Keratinocyte (primary cell): Measurements from ENCODE around the gene SULT1A3. TPM values are rescaled to one million over a fixed set of nuclear protein-coding genes. Genes with fewer than 3 reads are reported as not detected.
"Not testable (repeated sequence)": the region's sequence is repeated elsewhere in the genome, so short reads cannot be mapped to it uniquely, and the experiment has no call there.

ENCODE experiments used
- DNase-seq: peaks from one replicate; pipeline ENCODE4 v3.0.0-alpha.2; 2011; ENCODE audit warnings: low read depth, missing footprints, low spot score
- FAIRE-seq: peaks from 2 replicates; lab custom pipeline; 2011; peaks lifted over from hg19 to GRCh38; lab: Jason Lieb, UNC
- H2AFZ ChIP-seq: 2 replicates; pipeline ENCODE4 v1.6.0; 2012; ENCODE audit warnings: low read length, control low read depth, inconsistent platforms; ENCODE audit not compliant: control insufficient read depth
- H3K27ac ChIP-seq: 2 replicates; pipeline ENCODE4 v1.5.1; 2011; ENCODE audit warnings: low read length; ENCODE audit not compliant: control insufficient read depth, insufficient read depth
- H3K27me3 ChIP-seq: 3 replicates; pipeline ENCODE4 v1.6.0; 2011; ENCODE audit warnings: low read length; ENCODE audit not compliant: control insufficient read depth, insufficient read depth; ENCODE audit errors: extremely low read depth
- H3K36me3 ChIP-seq, 2 experiments: 2 replicates in 1 of 2; 3 replicates in 1 of 2; pipeline ENCODE4 v1.5.1; 2011; ENCODE audit warnings: low read length in 2 of 2, mild to moderate bottlenecking in 1 of 2; ENCODE audit not compliant: control insufficient read depth in 2 of 2, insufficient read depth in 2 of 2; ENCODE audit errors: extremely low read depth in 1 of 2
- H3K4me1 ChIP-seq: 3 replicates; pipeline ENCODE4 v1.5.1; 2011; ENCODE audit warnings: low read length; ENCODE audit not compliant: control insufficient read depth, insufficient read depth; ENCODE audit errors: extremely low read depth
- H3K4me2 ChIP-seq: 3 replicates; pipeline ENCODE4 v1.6.0; 2011; ENCODE audit warnings: low read depth, low read length; ENCODE audit not compliant: control insufficient read depth, insufficient read depth; ENCODE audit errors: extremely low read depth
- H3K4me3 ChIP-seq, 3 experiments: fragments of 200-600 bp in 1 of 3; sonication (generic) in 1 of 3; 2 replicates in 2 of 3; 3 replicates in 1 of 3; pipeline ENCODE4 v1.5.1; 2011 to 2016; ENCODE audit warnings: low read length in 3 of 3, mild to moderate bottlenecking in 3 of 3, control low read depth in 2 of 3, inconsistent platforms in 1 of 3, low read depth in 1 of 3, mixed read lengths in 1 of 3, mixed run types in 1 of 3, moderate library complexity in 1 of 3; ENCODE audit not compliant: control insufficient read depth in 2 of 3, insufficient read depth in 2 of 3; ENCODE audit errors: extremely low read depth in 1 of 3
- H3K79me2 ChIP-seq: 2 replicates; pipeline ENCODE4 v1.6.0; 2012; ENCODE audit warnings: low read length; ENCODE audit not compliant: control insufficient read depth, insufficient read depth
- H3K9ac ChIP-seq: 3 replicates; pipeline ENCODE4 v1.6.0; 2011; ENCODE audit warnings: low read length; ENCODE audit not compliant: control insufficient read depth, insufficient read depth; ENCODE audit errors: extremely low read depth
- H3K9me1 ChIP-seq: 3 replicates; pipeline ENCODE4 v1.6.0; 2011; ENCODE audit warnings: low read length; ENCODE audit not compliant: control insufficient read depth, insufficient read depth; ENCODE audit errors: extremely low read depth
- H3K9me3 ChIP-seq: 2 replicates; pipeline ENCODE4 v1.5.1; 2012; ENCODE audit warnings: low read depth, low read length; ENCODE audit not compliant: control insufficient read depth
- H4K20me1 ChIP-seq: 3 replicates; pipeline ENCODE4 v1.6.0; 2011; ENCODE audit warnings: low read length; ENCODE audit not compliant: control insufficient read depth, insufficient read depth; ENCODE audit errors: extremely low read depth
- CTCF ChIP-seq, 3 experiments: IDR thresholded peaks in 1 of 3; conservative IDR thresholded peaks in 1 of 3; optimal IDR thresholded peaks in 1 of 3; 2 replicates in 2 of 3; 3 replicates in 1 of 3; pipeline versions ENCODE3 to v1.5.1; 2011; ENCODE audit warnings: low read length in 3 of 3, mild to moderate bottlenecking in 3 of 3, moderate library complexity in 2 of 3, control low read depth in 1 of 3, inconsistent platforms in 1 of 3; ENCODE audit not compliant: insufficient read depth in 2 of 3; ENCODE audit errors: extremely low read depth in 1 of 3
- EZH2 ChIP-seq: IDR thresholded peaks from one replicate; pipeline ENCODE4 v1.6.1; 2012; ENCODE audit warnings: inconsistent platforms, mild to moderate bottlenecking, low read length, moderate library complexity
- dilution Hi-C: fragments of 300-500 bp; cut with MboI; formaldehyde crosslinking; loops from one replicate; pipeline ENCODE4 v1.7.0; 2020; ENCODE audit warnings: low sequenced_read_pairs; ENCODE audit not compliant: extremely low pct_ligation_motif_present
- polyA plus RNA-seq, 5 experiments: library from polyadenylated mRNA; depleted of rRNA in 3 of 5; stranded (reverse) in 3 of 5; stranded (forward) in 1 of 5; unstranded in 1 of 5; fragments of >200 nt; gene quantifications; 1 replicate in 1 of 5; 2 replicates in 3 of 5; 3 replicates in 1 of 5; pipeline versions ENCODE4 v1.2.1 to v1.2.3, GENCODE V29; 2011 to 2012; ENCODE audit warnings: missing spikeins in 2 of 5, low read depth in 1 of 5, low replicate concordance in 1 of 5

SULT1A3 gene
- polyA plus RNA-seq, 1 donor (not counting 4 experiments of a cell fraction or from before 2014, with no cell fraction given), result 8.0 TPM

GRCh38 chr16:30170145-30170544, 28.9 kb upstream of the SULT1A3 start:
- H3K27ac ChIP-seq, H3K4me2 ChIP-seq, H3K4me3 ChIP-seq, H3K9ac ChIP-seq, FAIRE-seq, H3K36me3 ChIP-seq, H3K79me2 ChIP-seq, H2AFZ ChIP-seq, H3K27me3 ChIP-seq, DNase-seq, H4K20me1 ChIP-seq, H3K9me3 ChIP-seq, H3K9me1 ChIP-seq, H3K4me1 ChIP-seq, dilution Hi-C loops: not testable (repeated sequence)

GRCh38 chr16:30173054-30173453, 26.0 kb upstream of the SULT1A3 start:
- H3K9me1 ChIP-seq, result no peaks in the 10 kb centered on the region
- DNase-seq, result no peak
- H3K4me1 ChIP-seq, result no peaks in the 10 kb centered on the region
- no peak overlapping the region for H3K4me2 ChIP-seq
- no peaks in the 10 kb centered on the region for H3K27me3 ChIP-seq
- no peaks in the 10 kb centered on the region for H4K20me1 ChIP-seq
- FAIRE-seq, result no peak
- dilution Hi-C loops, result no loop called here
- TF ChIP-seq EZH2 (no peak), CTCF (optimal IDR thresholded peaks at IDR 0.05 in 1 of 3, IDR thresholded peaks at IDR 0.05 in 1 of 3, conservative IDR thresholded peaks at IDR 0.05 in 1 of 3; ENCODE audit: extremely low read depth in 1 of 3, insufficient read depth in 2 of 3, low read length in 3 of 3) (no peak)
- no peaks in the 10 kb centered on the region for H3K79me2 ChIP-seq
- no peaks in the 10 kb centered on the region for H3K9me3 ChIP-seq
- no peak overlapping the region for H3K4me3 ChIP-seq
- no peaks in the 10 kb centered on the region for H3K36me3 ChIP-seq
- H3K27ac ChIP-seq, result no peak overlapping the region
- no peak overlapping the region for H2AFZ ChIP-seq
- no peak overlapping the region for H3K9ac ChIP-seq

- H3K36me3 ChIP-seq, H2AFZ ChIP-seq, H3K9me1 ChIP-seq, H3K27ac ChIP-seq, H3K4me2 ChIP-seq, DNase-seq, H3K9me3 ChIP-seq, dilution Hi-C loops, H3K27me3 ChIP-seq, H3K4me1 ChIP-seq, FAIRE-seq, H4K20me1 ChIP-seq, H3K79me2 ChIP-seq, H3K4me3 ChIP-seq, H3K9ac ChIP-seq: not testable (repeated sequence)
Observed at GRCh38 chr16:30176876-30177275, 22.2 kb upstream of the SULT1A3 start.
